GM19025 (cell line): ENCODE measurements around the gene KLHL20.

ENCODE experiments used
- ATAC-seq: cut with Tn5 transposase; IDR thresholded peaks from one replicate; pipeline ENCODE4 v1.9.1; 2021; ENCODE audit warnings: mild to moderate bottlenecking, low read depth, moderate library complexity; ENCODE audit not compliant: unreplicated experiment

The KLHL20 gene

DNA sequence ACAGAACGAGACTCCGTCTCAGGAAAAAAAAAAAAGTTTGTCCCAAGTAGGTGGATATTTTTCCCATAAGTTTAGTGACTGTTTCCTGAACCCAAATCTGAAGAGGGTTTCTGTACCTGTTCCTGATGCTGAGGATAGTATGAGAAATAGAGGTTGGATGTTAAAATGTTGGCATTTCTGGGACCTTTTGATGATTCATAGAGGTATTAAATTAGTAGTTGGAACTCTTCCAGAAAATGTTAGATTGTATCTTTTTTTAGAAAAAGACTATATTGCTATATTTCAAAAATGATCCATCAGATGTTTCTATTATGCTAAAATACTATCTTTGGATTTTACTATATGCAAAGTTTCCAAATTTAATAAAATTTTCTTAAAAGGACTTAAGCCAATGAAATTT lies 112.8 kb downstream of the KLHL20 start:
- ATAC-seq, result no peak

DNA sequence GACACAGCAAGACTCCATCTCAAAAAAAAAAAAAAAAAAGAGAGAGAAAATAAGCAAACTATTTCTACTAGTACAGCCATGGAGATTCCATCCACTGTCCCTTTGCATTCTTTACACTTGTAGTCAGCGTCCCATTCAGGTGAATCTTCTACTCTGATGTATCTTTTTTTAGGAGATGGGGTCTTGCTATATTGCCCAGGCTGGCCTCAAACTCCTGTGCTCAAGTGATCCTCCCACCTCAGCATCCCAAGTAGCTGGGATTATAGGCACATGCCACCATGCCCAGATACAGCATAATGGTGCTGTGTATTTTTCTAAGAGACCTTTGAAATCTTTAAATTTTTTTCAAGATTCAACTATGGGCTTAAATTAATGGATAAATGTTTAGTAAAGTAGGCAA lies 118.0 kb downstream of the KLHL20 start:
- ATAC-seq, result no peak
